ENCODE results near the gene ATP5PO.
"Not testable (repeated sequence)": the region's sequence is repeated elsewhere in the genome, so short reads cannot be mapped to it uniquely, and the experiment has no call there.

ATP5PO gene

DNA sequence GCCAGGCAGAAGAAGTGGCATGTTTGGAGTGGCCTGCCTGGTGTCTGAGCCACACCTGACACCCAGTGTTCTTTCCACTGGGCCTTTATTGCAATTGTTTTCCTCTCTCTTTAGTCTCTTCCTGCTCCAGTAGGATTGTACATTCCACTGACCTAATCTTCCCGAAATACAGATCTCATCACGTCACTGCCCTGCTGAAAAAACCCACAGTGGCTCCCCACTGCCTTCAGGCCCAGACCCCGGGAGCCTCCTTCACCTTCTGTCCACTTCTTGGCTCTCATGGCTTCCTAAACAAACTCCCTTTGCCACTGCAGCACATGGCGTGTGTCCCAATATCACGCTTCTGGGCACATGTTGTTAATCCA, 25.3 kb upstream of the ATP5PO start:
- FAIRE-seq = no peak
- DNase-seq (ENCODE audit: low spot score) = no peak

GRCh38 chr21:33940164-33940880, 24.7 kb upstream of the ATP5PO start:
- no peak for FAIRE-seq
- no peak for DNase-seq (ENCODE audit: low spot score)

DNA sequence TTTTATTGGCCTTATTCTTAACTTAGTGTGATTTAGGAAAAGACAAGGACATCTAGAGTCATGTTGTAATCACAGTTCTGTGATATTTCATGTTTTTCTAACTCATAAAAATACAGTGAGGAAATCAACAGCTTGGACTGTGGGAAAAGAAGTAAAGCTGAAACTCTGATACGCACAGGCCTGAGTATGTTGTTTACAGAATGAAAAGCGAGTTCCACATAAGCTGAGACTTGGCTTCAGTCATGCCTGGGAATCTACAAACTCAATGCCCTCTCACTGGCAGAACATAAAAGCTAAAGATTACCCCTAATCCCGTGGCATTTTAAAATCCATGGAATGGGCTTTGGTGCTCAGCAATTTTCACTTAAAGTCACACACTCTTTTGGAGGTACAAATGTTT, 23.6 kb upstream of the ATP5PO start:
- no peak for DNase-seq (ENCODE audit: low spot score)
- no peak for FAIRE-seq

DNA sequence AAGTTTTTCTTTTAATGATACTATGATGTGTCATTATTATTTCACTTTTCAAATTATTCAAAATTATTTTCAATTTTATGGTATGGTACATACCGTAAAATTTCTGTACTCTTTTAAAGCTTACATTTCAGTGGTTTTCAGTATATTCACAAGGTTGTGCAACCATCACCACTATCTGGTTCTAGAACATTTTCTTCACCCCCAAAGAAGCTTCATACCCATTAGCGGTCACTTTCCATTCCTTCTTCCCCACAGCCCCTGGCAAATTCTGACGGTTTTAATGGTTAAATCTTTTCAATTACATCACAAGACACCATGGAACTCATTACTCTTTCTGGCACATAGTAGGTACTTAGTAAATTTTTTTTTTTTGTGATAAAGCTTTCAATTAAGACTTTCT, 22.8 kb upstream of the ATP5PO start:
- FAIRE-seq (no peak), DNase-seq (ENCODE audit: low spot score) (no peak)

DNA sequence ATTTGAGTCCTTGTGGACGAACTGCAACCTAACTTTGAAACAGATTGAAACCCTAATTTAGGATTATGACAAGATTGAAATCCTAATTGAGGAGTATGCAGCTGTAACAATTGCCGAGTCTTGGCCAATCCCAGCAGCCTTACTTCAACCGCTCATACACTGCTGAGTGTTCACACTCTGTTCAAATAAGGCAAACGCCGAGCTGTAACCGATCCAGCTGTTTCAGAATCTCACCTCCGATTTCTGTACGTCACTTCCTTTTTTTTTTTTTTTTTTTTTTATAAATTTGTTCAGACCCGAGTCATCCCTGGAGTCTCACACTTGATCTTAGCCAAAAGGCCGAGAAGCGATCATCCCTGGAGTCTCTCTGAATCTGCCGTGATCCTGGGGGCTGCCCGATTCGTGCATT, 22.3 kb upstream of the ATP5PO start:
- FAIRE-seq = no peak

DNA sequence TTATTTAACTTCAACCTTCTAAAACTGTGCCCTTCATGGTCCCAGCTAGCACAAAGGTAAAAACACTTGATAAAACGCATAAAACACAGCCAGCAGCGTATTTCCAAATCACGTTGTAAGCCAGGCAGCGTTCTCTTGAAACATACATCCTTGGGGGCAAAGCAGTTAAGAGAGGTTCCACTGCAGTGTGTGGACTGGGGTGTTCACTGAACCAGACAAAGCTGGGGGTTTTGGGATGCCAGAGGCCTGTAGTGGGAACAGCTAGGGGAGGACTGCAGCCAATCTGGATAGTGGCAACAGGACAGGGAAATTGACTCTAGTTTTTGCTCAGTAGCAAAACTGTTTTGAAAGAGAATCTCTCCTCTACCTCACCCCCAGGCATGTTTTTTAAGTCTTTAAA, 21.5 kb upstream of the ATP5PO start:
- no peak for DNase-seq (ENCODE audit: low spot score)
- FAIRE-seq = no peak

More for the DNA sequence above, 22.3 kb upstream of the ATP5PO start:
- no peak for DNase-seq (ENCODE audit: low spot score)

- no peak for FAIRE-seq
Measured at GRCh38 chr21:33936301-33937038, 20.9 kb upstream of the ATP5PO start.

DNA sequence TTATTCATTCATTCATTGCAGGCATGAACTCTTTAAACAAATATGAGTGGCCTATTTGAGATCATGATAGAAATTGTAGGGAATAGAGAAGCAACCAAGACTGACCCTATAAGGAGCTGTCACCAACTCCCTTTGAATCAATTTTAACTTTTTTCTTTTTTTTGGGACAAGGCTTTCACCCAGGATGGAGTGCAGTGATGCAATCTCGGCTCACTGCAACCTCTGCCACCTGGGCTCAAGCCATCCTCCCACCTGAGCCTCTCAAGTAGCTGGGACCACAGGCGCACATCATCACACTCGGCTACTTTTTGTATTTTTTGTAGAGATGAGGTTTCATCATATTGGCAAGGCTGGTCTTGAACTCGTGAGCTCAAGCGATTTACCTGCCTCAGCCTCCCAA, 17.1 kb upstream of the ATP5PO start:
- FAIRE-seq = no peak
- no peak for DNase-seq (ENCODE audit: low spot score)

More at GRCh38 chr21:33936301-33937038, 20.9 kb upstream of the ATP5PO start:
- no peak for DNase-seq (ENCODE audit: low spot score)

GRCh38 chr21:33931799-33932390, 16.3 kb upstream of the ATP5PO start:
- FAIRE-seq (no peak), DNase-seq (ENCODE audit: low spot score) (no peak)

- not testable (repeated sequence) for FAIRE-seq; DNase-seq (ENCODE audit: low spot score)
Measured at GRCh38 chr21:33931052-33931798, 15.6 kb upstream of the ATP5PO start.

DNA sequence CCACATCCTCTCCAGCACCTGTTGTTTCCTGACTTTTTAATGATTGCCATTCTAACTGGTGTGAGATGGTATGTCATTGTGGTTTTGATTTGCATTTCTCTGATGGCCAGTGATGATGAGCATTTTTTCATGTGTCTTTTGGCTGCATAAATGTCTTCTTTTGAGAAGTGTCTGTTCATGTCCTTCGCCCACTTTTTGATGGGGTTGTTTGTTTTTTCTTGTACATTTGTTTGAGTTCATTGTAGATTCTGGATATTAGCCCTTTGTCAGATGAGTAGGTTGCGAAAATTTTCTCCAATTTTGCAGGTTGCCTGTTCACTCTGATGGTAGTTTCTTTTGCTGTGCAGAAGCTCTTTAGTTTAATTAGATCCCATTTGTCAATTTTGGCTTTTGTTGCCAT, 10.6 kb upstream of the ATP5PO start:
- not testable (repeated sequence) for DNase-seq (ENCODE audit: low spot score); FAIRE-seq

GRCh38 chr21:33924766-33925100, 9.1 kb upstream of the ATP5PO start:
- DNase-seq (ENCODE audit: low spot score) (no peak), FAIRE-seq (no peak)

- peak; percentile 55 for FAIRE-seq
Measured at GRCh38 chr21:33924079-33924765, 8.6 kb upstream of the ATP5PO start.

DNA sequence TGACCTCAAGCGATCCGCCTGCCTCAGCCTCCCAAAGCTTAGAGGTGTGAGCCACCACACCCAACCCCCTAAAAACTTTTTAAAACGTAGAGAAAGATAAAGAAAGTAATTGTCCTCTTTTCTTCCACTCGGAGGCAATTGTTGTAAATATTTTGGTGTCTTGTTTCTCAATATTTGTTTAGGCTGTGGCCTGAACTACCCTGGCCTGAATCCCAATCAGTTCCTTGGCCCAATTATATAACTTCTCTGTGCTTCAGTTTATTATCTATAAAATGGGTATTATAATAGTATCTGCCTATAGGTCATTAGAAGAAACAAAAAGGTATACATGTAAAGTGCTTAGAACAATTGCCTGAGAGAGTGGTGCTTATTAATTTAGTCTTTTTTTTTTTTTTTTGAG, 1.8 kb upstream of the ATP5PO start:
- DNase-seq (ENCODE audit: low spot score) = no peak
- FAIRE-seq = no peak

More at GRCh38 chr21:33924079-33924765, 8.6 kb upstream of the ATP5PO start:
- peak; percentile 83 for DNase-seq (ENCODE audit: low spot score)

GRCh38 chr21:33916200-33916567, 580 bp upstream of the ATP5PO start:
- DNase-seq (ENCODE audit: low spot score) = no peak
- no peak for FAIRE-seq

- FAIRE-seq = no peak
- no peak for DNase-seq (ENCODE audit: low spot score)
Measured at GRCh38 chr21:33914188-33914587, 1.4 kb downstream of the ATP5PO start.

- DNase-seq (ENCODE audit: low spot score) = no peak
- FAIRE-seq = no peak
Measured at GRCh38 chr21:33909756-33910155, 5.8 kb downstream of the ATP5PO start.

GRCh38 chr21:33908760-33909159, 6.8 kb downstream of the ATP5PO start:
- DNase-seq (ENCODE audit: low spot score) (no peak), FAIRE-seq (no peak)

- DNase-seq (ENCODE audit: low spot score) (no peak), FAIRE-seq (no peak)
Measured at GRCh38 chr21:33904041-33904440, 11.6 kb downstream of the ATP5PO start.

- FAIRE-seq (no peak), DNase-seq (ENCODE audit: low spot score) (no peak)
Measured at GRCh38 chr21:33902349-33902748, 13.3 kb downstream of the ATP5PO start.
